Measurements from ENCODE around the gene ZMYND8.
A peak's percentile ranks its signal among the peaks of the same experiment; 100 is the strongest.

Gene ZMYND8

GRCh38 chr20:47188540-47188939 is 168.0 kb downstream of the ZMYND8 start:
- no peak for DNase-seq (ENCODE audit: low read depth)
- no peak for TF ChIP-seq CTCF (IDR thresholded peaks at IDR 0.05; ENCODE audit: control insufficient read depth, extremely low read depth, insufficient read depth)
- H3K4me3 ChIP-seq (ENCODE audit: low read depth, low read length) = no peak overlapping the region

- no peak for TF ChIP-seq CTCF (IDR thresholded peaks at IDR 0.05; ENCODE audit: control insufficient read depth, extremely low read depth, insufficient read depth)
- no peak overlapping the region for H3K4me3 ChIP-seq (ENCODE audit: low read depth, low read length)
- DNase-seq (ENCODE audit: low read depth) = no peak
Measured at GRCh38 chr20:47187450-47188195, 168.9 kb downstream of the ZMYND8 start.

GRCh38 chr20:47183367-47183766 is 173.1 kb downstream of the ZMYND8 start:
- no peak overlapping the region for H3K4me3 ChIP-seq (ENCODE audit: low read depth, low read length)
- DNase-seq (ENCODE audit: low read depth) = no peak
- TF ChIP-seq CTCF (IDR thresholded peaks at IDR 0.05; ENCODE audit: control insufficient read depth, extremely low read depth, insufficient read depth) = no peak

- DNase-seq (ENCODE audit: low read depth) = peak; percentile 47
- H3K4me3 ChIP-seq (ENCODE audit: low read depth, low read length) = no peak overlapping the region
- no peak for TF ChIP-seq CTCF (IDR thresholded peaks at IDR 0.05; ENCODE audit: control insufficient read depth, extremely low read depth, insufficient read depth)
Measured at GRCh38 chr20:47181056-47181862, 175.2 kb downstream of the ZMYND8 start.

- TF ChIP-seq CTCF (IDR thresholded peaks at IDR 0.05; ENCODE audit: control insufficient read depth, extremely low read depth, insufficient read depth) = no peak
- H3K4me3 ChIP-seq (ENCODE audit: low read depth, low read length) = no peak overlapping the region
- DNase-seq (ENCODE audit: low read depth) = no peak
Measured at GRCh38 chr20:47179267-47179666, 177.2 kb downstream of the ZMYND8 start.

- DNase-seq (ENCODE audit: low read depth) = no peak
- H3K4me3 ChIP-seq (ENCODE audit: low read depth, low read length) = no peak overlapping the region
- TF ChIP-seq CTCF (IDR thresholded peaks at IDR 0.05; ENCODE audit: control insufficient read depth, extremely low read depth, insufficient read depth) = no peak
Measured at GRCh38 chr20:47178851-47179250, 177.6 kb downstream of the ZMYND8 start.
